GM12878 (cell line): ENCODE results near the gene FOXO3. TPM values are rescaled to one million over a fixed set of nuclear protein-coding genes. Genes with fewer than 3 reads are reported as not detected.

Source experiments
- ATAC-seq: fragments of 200-7000 bp; cut with Tn5 transposase; 3 replicates; pipeline ENCODE4 v1.9.1; 2020; ENCODE audit warnings: mild to moderate bottlenecking, moderate library complexity
- BruUV-seq: library from RNA; stranded (reverse); fragments of 400-500 nt; replicated peaks from 2 replicates; lab custom pipeline; 2021; lab: Mats Ljungman, UMichigan
- CTCF ChIA-PET: fragments of 300-600 bp; sonication (Branson Sonifier 250); formaldehyde crosslinking; extraction: SDS; loops from one replicate; lab custom pipeline; 2021; ENCODE audit warnings: inconsistent platforms; lab: Yijun Ruan, JAX
- POLR2A ChIA-PET: fragments of 350-600 bp; formaldehyde crosslinking; extraction: SDS; loops from one replicate; lab custom pipeline; 2021; ENCODE audit warnings: inconsistent platforms; lab: Charles Lee
- RAD21 ChIA-PET: fragments of 300-600 bp; sonication (Branson Sonifier 250); formaldehyde crosslinking; loops from one replicate; lab custom pipeline; 2023; ENCODE audit warnings: antibody characterized with exemption; ENCODE audit not compliant: unreplicated experiment; lab: Charles Lee
- SMC1A ChIA-PET: fragments of 300-600 bp; sonication (Branson Sonifier 250); formaldehyde crosslinking; loops from one replicate; lab custom pipeline; 2023; ENCODE audit not compliant: unreplicated experiment, uncharacterized antibody; lab: Charles Lee
- DNase-seq: peaks from one replicate; pipeline ENCODE4 v3.0.0-alpha.2; 2011; ENCODE audit warnings: low read depth, low spot score
- FAIRE-seq: peaks from 3 replicates; lab custom pipeline; 2011; peaks lifted over from hg19 to GRCh38; lab: Jason Lieb, UNC
- H2AFZ ChIP-seq: 2 replicates; pipeline ENCODE4 v1.6.0; 2011; ENCODE audit warnings: low read depth, low read length, control low read depth; ENCODE audit not compliant: control insufficient read depth
- H3K27ac ChIP-seq: 2 replicates; pipeline ENCODE4 v1.5.1; 2011; ENCODE audit warnings: control low read depth; ENCODE audit not compliant: control insufficient read depth, insufficient read depth
- H3K27me3 ChIP-seq, 2 experiments: replicated peaks in 1 of 2; 2 replicates each; pipeline versions ENCODE4 v1.6.0 to v1.6.1; 2011; ENCODE audit warnings: low read length in 1 of 2; ENCODE audit not compliant: control insufficient read depth in 2 of 2, insufficient read depth in 2 of 2
- H3K36me3 ChIP-seq, 2 experiments: 2 replicates each; pipeline ENCODE4 v1.5.1; 2011; ENCODE audit warnings: low read length in 1 of 2; ENCODE audit not compliant: control insufficient read depth in 2 of 2, insufficient read depth in 2 of 2
- H3K4me1 ChIP-seq: 2 replicates; pipeline ENCODE4 v1.6.1; 2011; ENCODE audit warnings: mild to moderate bottlenecking, low read length, moderate library complexity, mixed read lengths; ENCODE audit not compliant: control insufficient read depth, insufficient read depth
- H3K4me2 ChIP-seq: 2 replicates; pipeline ENCODE4 v1.6.0; 2011; ENCODE audit warnings: control low read depth; ENCODE audit not compliant: control insufficient read depth, insufficient read depth
- H3K4me3 ChIP-seq: fragments of 200-600 bp; sonication (generic); 2 replicates; pipeline ENCODE4 v1.5.1; 2016
- H3K79me2 ChIP-seq: 2 replicates; pipeline ENCODE4 v1.6.0; 2011; ENCODE audit warnings: low read length; ENCODE audit not compliant: control insufficient read depth, insufficient read depth
- H3K9ac ChIP-seq: 2 replicates; pipeline ENCODE4 v1.8.0; 2011; ENCODE audit warnings: low read length, control low read depth, mixed read lengths; ENCODE audit not compliant: control insufficient read depth, insufficient read depth
- H3K9me3 ChIP-seq: replicated peaks from 3 replicates; pipeline ENCODE4 v1.5.1; 2011; ENCODE audit warnings: mild to moderate bottlenecking, low read length; ENCODE audit not compliant: control insufficient read depth, insufficient read depth
- H4K20me1 ChIP-seq: 2 replicates; pipeline ENCODE4 v1.6.0; 2011; ENCODE audit not compliant: control insufficient read depth, insufficient read depth
- ASH2L ChIP-seq: fragments of 300-600, 200-600 bp; sonication (generic); IDR thresholded peaks from 2 replicates; pipeline ENCODE4 v1.6.1; 2017; ENCODE audit warnings: low read depth, mild to moderate bottlenecking, borderline replicate concordance
- BCL11A ChIP-seq: IDR thresholded peaks from 2 replicates; pipeline ENCODE4 v1.6.1; 2011; ENCODE audit warnings: low read depth, low read length
- CHD4 ChIP-seq: fragments of 200-600 bp; sonication (generic); IDR thresholded peaks from 2 replicates; pipeline ENCODE4 v1.6.1; 2016; ENCODE audit warnings: mild to moderate bottlenecking
- EP300 ChIP-seq, 2 experiments: fragments of 150-350 bp in 1 of 2; IDR thresholded peaks; 2 replicates each; pipeline ENCODE4 v1.6.1; 2011 to 2012; ENCODE audit warnings: low read depth in 2 of 2, low read length in 2 of 2, borderline replicate concordance in 1 of 2, improper control_type of control experiment in 1 of 2, inconsistent platforms in 1 of 2; ENCODE audit not compliant: control insufficient read depth in 1 of 2
- ESRRA ChIP-seq: IDR thresholded peaks from 2 replicates; pipeline ENCODE4 v1.6.1; 2012; ENCODE audit warnings: mild to moderate bottlenecking, low read length, improper control_type of control experiment
- GABPA ChIP-seq: IDR thresholded peaks from 2 replicates; pipeline ENCODE4 v1.6.1; 2014; ENCODE audit warnings: antibody characterized with exemption, low read depth, mild to moderate bottlenecking, inconsistent platforms
- HDAC2 ChIP-seq: fragments of 200-600 bp; sonication (generic); IDR thresholded peaks from 2 replicates; pipeline ENCODE4 v1.6.1; 2017
- IKZF2 ChIP-seq, 2 experiments: fragments of 450-650 bp; IDR thresholded peaks; 2 replicates each; pipeline ENCODE4 v1.6.1; 2017; ENCODE audit warnings: mild to moderate bottlenecking in 2 of 2, moderate library complexity in 2 of 2
- IRF4 ChIP-seq: IDR thresholded peaks from 2 replicates; pipeline ENCODE4 v1.6.1; 2011; ENCODE audit warnings: low read depth, low read length
- KLF5 ChIP-seq: fragments of 450-650 bp; IDR thresholded peaks from 2 replicates; pipeline ENCODE4 v1.6.1; 2014; ENCODE audit warnings: mild to moderate bottlenecking; ENCODE audit not compliant: partially characterized antibody
- MYB ChIP-seq: fragments of 150-350 bp; IDR thresholded peaks from 2 replicates; pipeline ENCODE4 v1.6.1; 2014; ENCODE audit warnings: mild to moderate bottlenecking, low read depth, low read length, borderline replicate concordance
- PAX8 ChIP-seq: fragments of 450-650 bp; IDR thresholded peaks from 2 replicates; pipeline ENCODE4 v1.6.1; 2017; ENCODE audit warnings: mild to moderate bottlenecking, moderate library complexity
- WGBS: methylation state at CpG from one replicate; pipeline ENCODE4 v1.1.6; 2016; ENCODE audit warnings: low lambda C conversion rate; ENCODE audit not compliant: insufficient replicate concordance, insufficient coverage; ENCODE audit errors: missing lambda C conversion rate; 5-methylcytosine and 5-hydroxymethylcytosine counted together
- in situ Hi-C: fragments of 300-500 bp; cut with MboI; formaldehyde crosslinking; loops from 9 replicates; pipeline ENCODE4 v1.14.3; 2018; ENCODE audit warnings: mixed read lengths
- intact Hi-C: fragments of 100-400 bp; cut with micrococcal nuclease; formaldehyde crosslinking; loops from one replicate; pipeline ENCODE4 v1.14.2; 2022; ENCODE audit not compliant: unreplicated experiment
- polyA plus RNA-seq, 11 experiments: library from polyadenylated mRNA; depleted of rRNA in 4 of 11; unstranded in 6 of 11; stranded (reverse) in 5 of 11; fragments of >200 nt; fragmentation: Nextera tagmentation in 4 of 11; fragmentation: Illumina TruSeq in 1 of 11; extraction: Ambion mirVana in 4 of 11; extraction: Trizol in 1 of 11; gene quantifications; 1 replicate in 1 of 11; 2 replicates in 10 of 11; pipeline versions ENCODE4 v1.2.1 to v1.2.3, GENCODE V29; 2011 to 2016; ENCODE audit warnings: inconsistent platforms in 2 of 11, missing spikeins in 2 of 11, low read depth in 1 of 11
- total RNA-seq, 4 experiments: library from RNA; depleted of rRNA in 3 of 4; stranded (reverse); fragments of >200 nt in 3 of 4; fragmentation: Illumina TruSeq in 1 of 4; extraction: Trizol in 1 of 4; gene quantifications; 2 replicates each; pipeline versions ENCODE4 v1.2.1 to v1.2.3, GENCODE V29; 2013 to 2021
- TF ChIP-seq, protein P1 (sequence below): fragments of 450-650 bp; IDR thresholded peaks from 2 replicates; pipeline ENCODE4 v1.6.1; 2018; ENCODE audit warnings: mild to moderate bottlenecking, low read depth, moderate library complexity; ENCODE audit not compliant: partially characterized antibody
- TF ChIP-seq, protein P2 (sequence below): fragments of 450-650 bp; formaldehyde crosslinking; IDR thresholded peaks from 2 replicates; pipeline ENCODE4 v1.5.0; 2022; ENCODE audit warnings: mild to moderate bottlenecking, missing genetic modification characterization
- TF ChIP-seq, protein P3 (sequence below): fragments of 450-650 bp; IDR thresholded peaks from 2 replicates; pipeline ENCODE4 v1.6.1; 2017; ENCODE audit warnings: mild to moderate bottlenecking
- TF ChIP-seq, protein P4 (sequence below): IDR thresholded peaks from 2 replicates; pipeline ENCODE4 v1.6.1; 2012; ENCODE audit warnings: low read depth, low read length, improper control_type of control experiment

Gene FOXO3
- total and polyA plus RNA-seq, 10 of the 15 experiments (the other 5 are each of a cell fraction or from before 2014, with no cell fraction given): 0.82 to 4.5 (median 1.7) TPM

DNA sequence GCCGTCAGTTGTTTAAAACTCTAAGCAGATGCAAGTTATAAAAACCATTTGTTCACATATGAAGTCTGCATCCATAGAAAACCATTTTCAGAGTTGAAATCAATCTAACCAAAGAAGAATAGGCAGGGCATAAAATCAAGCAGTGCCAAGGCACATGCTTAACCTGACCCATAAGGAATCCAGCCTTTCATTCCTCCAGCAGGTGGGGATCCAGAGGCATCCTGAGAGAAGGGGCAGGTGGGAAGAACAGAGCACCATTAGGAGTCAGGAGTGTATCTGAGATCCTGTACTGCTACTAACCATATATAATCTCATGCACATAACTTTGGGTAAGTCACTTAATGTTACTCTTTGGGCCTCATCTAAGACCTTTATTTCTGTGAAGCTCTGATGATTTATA, 29.4 kb upstream of the FOXO3 start:
- RAD21 ChIA-PET: no interaction called here
- Histone ChIP-seq H3K4me1 (no peaks in the 10 kb centered on the region), H3K27ac (no peak overlapping the region), H3K36me3 (no peaks in the 10 kb centered on the region), H3K4me2 (no peak overlapping the region), H2AFZ (no peak overlapping the region), H3K4me3 (no peak overlapping the region), H3K9ac (no peak overlapping the region), H4K20me1 (no peaks in the 10 kb centered on the region), H3K27me3 (peaks cover 0 to 2% of the 10 kb centered on the region in 2 experiments; a peak in 2 of 4 replicates), H3K79me2 (no peaks in the 10 kb centered on the region), H3K9me3 (no peaks in the 10 kb centered on the region)
- ATAC-seq: no peak
- FAIRE-seq: no peak
- intact Hi-C loops: no loop called here
- POLR2A ChIA-PET: no interaction called here
- WGBS: 0% methylated on average over 1 of the region's 1 CpG
- no peak for DNase-seq
- in situ Hi-C loops: no loop called here
- TF ChIP-seq, protein P1, sequence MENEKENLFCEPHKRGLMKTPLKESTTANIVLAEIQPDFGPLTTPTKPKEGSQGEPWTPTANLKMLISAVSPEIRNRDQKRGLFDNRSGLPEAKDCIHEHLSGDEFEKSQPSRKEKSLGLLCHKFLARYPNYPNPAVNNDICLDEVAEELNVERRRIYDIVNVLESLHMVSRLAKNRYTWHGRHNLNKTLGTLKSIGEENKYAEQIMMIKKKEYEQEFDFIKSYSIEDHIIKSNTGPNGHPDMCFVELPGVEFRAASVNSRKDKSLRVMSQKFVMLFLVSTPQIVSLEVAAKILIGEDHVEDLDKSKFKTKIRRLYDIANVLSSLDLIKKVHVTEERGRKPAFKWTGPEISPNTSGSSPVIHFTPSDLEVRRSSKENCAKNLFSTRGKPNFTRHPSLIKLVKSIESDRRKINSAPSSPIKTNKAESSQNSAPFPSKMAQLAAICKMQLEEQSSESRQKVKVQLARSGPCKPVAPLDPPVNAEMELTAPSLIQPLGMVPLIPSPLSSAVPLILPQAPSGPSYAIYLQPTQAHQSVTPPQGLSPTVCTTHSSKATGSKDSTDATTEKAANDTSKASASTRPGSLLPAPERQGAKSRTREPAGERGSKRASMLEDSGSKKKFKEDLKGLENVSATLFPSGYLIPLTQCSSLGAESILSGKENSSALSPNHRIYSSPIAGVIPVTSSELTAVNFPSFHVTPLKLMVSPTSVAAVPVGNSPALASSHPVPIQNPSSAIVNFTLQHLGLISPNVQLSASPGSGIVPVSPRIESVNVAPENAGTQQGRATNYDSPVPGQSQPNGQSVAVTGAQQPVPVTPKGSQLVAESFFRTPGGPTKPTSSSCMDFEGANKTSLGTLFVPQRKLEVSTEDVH: no peak
- TF ChIP-seq IRF4 (no peak), KLF5 (no peak), ESRRA (no peak), BCL11A (no peak), HDAC2 (no peak), IKZF2 (IDR thresholded peaks at IDR 0.05) (no peak), CHD4 (no peak), PAX8 (no peak), GABPA (no peak), ASH2L (no peak), MYB (no peak), EP300 (IDR thresholded peaks at IDR 0.05; ENCODE audit: borderline replicate concordance in 1 of 2, control insufficient read depth in 1 of 2, low read depth in 2 of 2, low read length in 2 of 2) (no peak)
- TF ChIP-seq, protein P2, sequence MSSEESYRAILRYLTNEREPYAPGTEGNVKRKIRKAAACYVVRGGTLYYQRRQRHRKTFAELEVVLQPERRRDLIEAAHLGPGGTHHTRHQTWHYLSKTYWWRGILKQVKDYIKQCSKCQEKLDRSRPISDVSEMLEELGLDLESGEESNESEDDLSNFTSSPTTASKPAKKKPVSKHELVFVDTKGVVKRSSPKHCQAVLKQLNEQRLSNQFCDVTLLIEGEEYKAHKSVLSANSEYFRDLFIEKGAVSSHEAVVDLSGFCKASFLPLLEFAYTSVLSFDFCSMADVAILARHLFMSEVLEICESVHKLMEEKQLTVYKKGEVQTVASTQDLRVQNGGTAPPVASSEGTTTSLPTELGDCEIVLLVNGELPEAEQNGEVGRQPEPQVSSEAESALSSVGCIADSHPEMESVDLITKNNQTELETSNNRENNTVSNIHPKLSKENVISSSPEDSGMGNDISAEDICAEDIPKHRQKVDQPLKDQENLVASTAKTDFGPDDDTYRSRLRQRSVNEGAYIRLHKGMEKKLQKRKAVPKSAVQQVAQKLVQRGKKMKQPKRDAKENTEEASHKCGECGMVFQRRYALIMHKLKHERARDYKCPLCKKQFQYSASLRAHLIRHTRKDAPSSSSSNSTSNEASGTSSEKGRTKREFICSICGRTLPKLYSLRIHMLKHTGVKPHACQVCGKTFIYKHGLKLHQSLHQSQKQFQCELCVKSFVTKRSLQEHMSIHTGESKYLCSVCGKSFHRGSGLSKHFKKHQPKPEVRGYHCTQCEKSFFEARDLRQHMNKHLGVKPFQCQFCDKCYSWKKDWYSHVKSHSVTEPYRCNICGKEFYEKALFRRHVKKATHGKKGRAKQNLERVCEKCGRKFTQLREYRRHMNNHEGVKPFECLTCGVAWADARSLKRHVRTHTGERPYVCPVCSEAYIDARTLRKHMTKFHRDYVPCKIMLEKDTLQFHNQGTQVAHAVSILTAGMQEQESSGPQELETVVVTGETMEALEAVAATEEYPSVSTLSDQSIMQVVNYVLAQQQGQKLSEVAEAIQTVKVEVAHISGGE (CRISPR knock-in tag): no peak
- TF ChIP-seq, protein P3, sequence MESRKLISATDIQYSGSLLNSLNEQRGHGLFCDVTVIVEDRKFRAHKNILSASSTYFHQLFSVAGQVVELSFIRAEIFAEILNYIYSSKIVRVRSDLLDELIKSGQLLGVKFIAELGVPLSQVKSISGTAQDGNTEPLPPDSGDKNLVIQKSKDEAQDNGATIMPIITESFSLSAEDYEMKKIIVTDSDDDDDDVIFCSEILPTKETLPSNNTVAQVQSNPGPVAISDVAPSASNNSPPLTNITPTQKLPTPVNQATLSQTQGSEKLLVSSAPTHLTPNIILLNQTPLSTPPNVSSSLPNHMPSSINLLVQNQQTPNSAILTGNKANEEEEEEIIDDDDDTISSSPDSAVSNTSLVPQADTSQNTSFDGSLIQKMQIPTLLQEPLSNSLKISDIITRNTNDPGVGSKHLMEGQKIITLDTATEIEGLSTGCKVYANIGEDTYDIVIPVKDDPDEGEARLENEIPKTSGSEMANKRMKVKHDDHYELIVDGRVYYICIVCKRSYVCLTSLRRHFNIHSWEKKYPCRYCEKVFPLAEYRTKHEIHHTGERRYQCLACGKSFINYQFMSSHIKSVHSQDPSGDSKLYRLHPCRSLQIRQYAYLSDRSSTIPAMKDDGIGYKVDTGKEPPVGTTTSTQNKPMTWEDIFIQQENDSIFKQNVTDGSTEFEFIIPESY: no peak
- TF ChIP-seq, protein P4, sequence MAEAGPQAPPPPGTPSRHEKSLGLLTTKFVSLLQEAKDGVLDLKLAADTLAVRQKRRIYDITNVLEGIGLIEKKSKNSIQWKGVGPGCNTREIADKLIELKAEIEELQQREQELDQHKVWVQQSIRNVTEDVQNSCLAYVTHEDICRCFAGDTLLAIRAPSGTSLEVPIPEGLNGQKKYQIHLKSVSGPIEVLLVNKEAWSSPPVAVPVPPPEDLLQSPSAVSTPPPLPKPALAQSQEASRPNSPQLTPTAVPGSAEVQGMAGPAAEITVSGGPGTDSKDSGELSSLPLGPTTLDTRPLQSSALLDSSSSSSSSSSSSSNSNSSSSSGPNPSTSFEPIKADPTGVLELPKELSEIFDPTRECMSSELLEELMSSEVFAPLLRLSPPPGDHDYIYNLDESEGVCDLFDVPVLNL: no peak
- CTCF ChIA-PET: no interaction called here
- BruUV-seq: no TSS peak
- SMC1A ChIA-PET: interaction anchor here (0.5 kb wide), 1 partner anchor 270 kb away, joined by 3 read pairs; no protein-coding TSS in a partner anchor
